Calu3 (cell line): ENCODE measurements around the gene TCAP. TPM values are rescaled to one million over a fixed set of nuclear protein-coding genes. Genes with fewer than 3 reads are reported as not detected.
A peak's percentile ranks its signal among the peaks of the same experiment; 100 is the strongest.

Experiments used
- BruUV-seq: library from RNA; stranded (reverse); fragments of 400-500 nt; replicated peaks from 2 replicates; lab custom pipeline; 2021; lab: Mats Ljungman, UMichigan
- CTCF ChIA-PET: fragments of 300-600 bp; sonication (Branson Sonifier 250); formaldehyde crosslinking; loops from one replicate; lab custom pipeline; 2022; ENCODE audit warnings: antibody characterized with exemption; lab: Charles Lee
- DNase-seq: peaks from one replicate; pipeline ENCODE4 v3.0.0; 2022
- H3K27ac Mint-ChIP-seq: one replicate; pipeline ENCODE4 v1.8.0; 2022; ENCODE audit warnings: mixed read lengths; ENCODE audit not compliant: unreplicated experiment
- H3K27me3 Mint-ChIP-seq: one replicate; pipeline ENCODE4 v1.8.0; 2022; ENCODE audit warnings: mixed read lengths; ENCODE audit not compliant: unreplicated experiment
- H3K36me3 Mint-ChIP-seq: one replicate; pipeline ENCODE4 v1.8.0; 2022; ENCODE audit warnings: mild to moderate bottlenecking, moderate library complexity, mixed read lengths; ENCODE audit not compliant: insufficient read depth, unreplicated experiment
- H3K4me1 Mint-ChIP-seq: one replicate; pipeline ENCODE4 v1.8.0; 2022; ENCODE audit warnings: mild to moderate bottlenecking, low read depth, mixed read lengths; ENCODE audit not compliant: unreplicated experiment
- H3K4me3 Mint-ChIP-seq: one replicate; pipeline ENCODE4 v1.8.0; 2022; ENCODE audit warnings: mild to moderate bottlenecking, low read depth, moderate library complexity, mixed read lengths; ENCODE audit not compliant: unreplicated experiment
- H3K9me3 Mint-ChIP-seq: one replicate; pipeline ENCODE4 v1.8.0; 2022; ENCODE audit warnings: low read depth, mixed read lengths; ENCODE audit not compliant: unreplicated experiment
- intact Hi-C: fragments of 100-400 bp; cut with micrococcal nuclease; formaldehyde crosslinking; loops from one replicate; pipeline ENCODE4 v1.10.0; 2022; ENCODE audit not compliant: unreplicated experiment
- total RNA-seq: library from RNA; stranded (reverse); gene quantifications from 2 replicates; pipeline ENCODE4 v1.2.3, GENCODE V29; 2022
- TF ChIP-seq, protein P1 (sequence below): fragments of 200-600 bp; IDR thresholded peaks from one replicate; pipeline ENCODE4 v1.8.0; 2022; ENCODE audit warnings: antibody characterized with exemption; ENCODE audit not compliant: unreplicated experiment

Gene TCAP
- total RNA-seq, 1 experiment from 2014 or later: 51.5 TPM

DNA sequence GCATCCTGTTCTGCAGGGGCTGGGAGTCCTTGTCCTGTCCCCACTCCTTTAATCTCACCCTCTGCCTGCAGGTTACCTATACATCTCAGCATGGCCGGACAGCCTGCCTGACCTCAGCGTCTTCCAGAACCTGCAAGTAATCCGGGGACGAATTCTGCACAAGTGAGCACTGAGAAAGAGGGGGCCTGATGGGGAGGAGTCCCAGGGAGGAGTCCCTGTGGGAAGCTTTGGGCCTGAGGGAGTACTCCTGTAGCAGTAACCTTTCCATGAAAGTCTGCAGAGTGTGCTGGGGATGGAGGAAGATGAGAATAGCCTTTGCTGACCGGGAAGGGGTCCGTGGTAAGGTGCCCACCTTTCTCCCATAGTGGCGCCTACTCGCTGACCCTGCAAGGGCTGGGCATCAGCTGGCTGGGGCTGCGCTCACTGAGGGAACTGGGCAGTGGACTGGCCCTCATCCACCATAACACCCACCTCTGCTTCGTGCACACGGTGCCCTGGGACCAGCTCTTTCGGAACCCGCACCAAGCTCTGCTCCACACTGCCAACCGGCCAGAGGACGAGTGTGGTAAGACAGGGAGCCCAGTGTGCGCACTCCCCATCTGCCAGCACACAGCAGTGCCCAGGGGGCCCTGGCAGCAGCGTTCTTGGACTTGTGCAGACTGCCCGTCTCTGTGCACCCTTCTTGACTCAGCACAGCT lies 50.4 kb downstream of the TCAP start:
- peaks cover 98% of the 10 kb centered on the region for H3K36me3 Mint-ChIP-seq
- DNase-seq: no peak
- no peaks in the 10 kb centered on the region for H3K9me3 Mint-ChIP-seq
- no peak overlapping the region for H3K4me3 Mint-ChIP-seq
- H3K4me1 Mint-ChIP-seq: peaks cover 21% of the 10 kb centered on the region
- peak overlapping the region; percentile 0 for H3K27ac Mint-ChIP-seq
- TF ChIP-seq, protein P1, sequence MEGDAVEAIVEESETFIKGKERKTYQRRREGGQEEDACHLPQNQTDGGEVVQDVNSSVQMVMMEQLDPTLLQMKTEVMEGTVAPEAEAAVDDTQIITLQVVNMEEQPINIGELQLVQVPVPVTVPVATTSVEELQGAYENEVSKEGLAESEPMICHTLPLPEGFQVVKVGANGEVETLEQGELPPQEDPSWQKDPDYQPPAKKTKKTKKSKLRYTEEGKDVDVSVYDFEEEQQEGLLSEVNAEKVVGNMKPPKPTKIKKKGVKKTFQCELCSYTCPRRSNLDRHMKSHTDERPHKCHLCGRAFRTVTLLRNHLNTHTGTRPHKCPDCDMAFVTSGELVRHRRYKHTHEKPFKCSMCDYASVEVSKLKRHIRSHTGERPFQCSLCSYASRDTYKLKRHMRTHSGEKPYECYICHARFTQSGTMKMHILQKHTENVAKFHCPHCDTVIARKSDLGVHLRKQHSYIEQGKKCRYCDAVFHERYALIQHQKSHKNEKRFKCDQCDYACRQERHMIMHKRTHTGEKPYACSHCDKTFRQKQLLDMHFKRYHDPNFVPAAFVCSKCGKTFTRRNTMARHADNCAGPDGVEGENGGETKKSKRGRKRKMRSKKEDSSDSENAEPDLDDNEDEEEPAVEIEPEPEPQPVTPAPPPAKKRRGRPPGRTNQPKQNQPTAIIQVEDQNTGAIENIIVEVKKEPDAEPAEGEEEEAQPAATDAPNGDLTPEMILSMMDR: no peak
- intact Hi-C loops: no loop called here
- CTCF ChIA-PET: interaction anchor here (0.7 to 161.2 kb wide), 13 partner anchors 1 to 339 kb away, joined by 3 to 42089 read pairs (median 8); partner anchors contain the start of genes ERBB2, GRB7, GSDMA and GSDMB
- no TSS peak for BruUV-seq
- H3K27me3 Mint-ChIP-seq: no peaks in the 10 kb centered on the region

Other genes starting within 250 kb of the TCAP start
- 227 and 230 TPM in 2 replicates for gene MED1, start 214.1 kb upstream of the TCAP start, total RNA-seq
- gene CDK12, start 203.9 kb upstream of the TCAP start, total RNA-seq: 321 and 329 TPM in 2 replicates
- gene NEUROD2, start 57.4 kb upstream of the TCAP start, total RNA-seq: not detected in 2 replicates
- 8.3 and 11.1 TPM in 2 replicates for gene PPP1R1B, start 38.4 kb upstream of the TCAP start, total RNA-seq
- gene STARD3, start 28.2 kb upstream of the TCAP start, total RNA-seq: 2,579 and 2,697 TPM in 2 replicates
- gene PNMT, start 3.1 kb downstream of the TCAP start, total RNA-seq: 1.3 and 3.2 TPM in 2 replicates
- 1,186 and 1,276 TPM in 2 replicates for gene PGAP3, start 22.7 kb downstream of the TCAP start, total RNA-seq
- 4,829 and 4,830 TPM in 2 replicates for gene ERBB2, start 34.7 kb downstream of the TCAP start, total RNA-seq
- 2,121 and 2,217 TPM in 2 replicates for gene MIEN1, start 65.2 kb downstream of the TCAP start, total RNA-seq
- 2,531 and 2,746 TPM in 2 replicates for gene GRB7, start 72.6 kb downstream of the TCAP start, total RNA-seq
- 30.9 and 41.0 TPM in 2 replicates for gene IKZF3, start 199.0 kb downstream of the TCAP start, total RNA-seq
- gene ZPBP2, start 202.9 kb downstream of the TCAP start, total RNA-seq: not detected in 2 replicates